ENCODE results near the gene PLA2G12A. TPM values are rescaled to one million over a fixed set of nuclear protein-coding genes. Genes with fewer than 3 reads are reported as not detected.
A peak's percentile ranks its signal among the peaks of the same experiment; 100 is the strongest.

Gene PLA2G12A
- total and polyA plus RNA-seq, 10 of the 15 experiments (the other 5 are each of a cell fraction or from before 2014, with no cell fraction given), result 3.7 to 36.8 (median 15.5) TPM

GRCh38 chr4:109760682-109761081, 30.8 kb upstream of the PLA2G12A start:
- DNase-seq (ENCODE audit: low read depth, low spot score), result no peak

GRCh38 chr4:109755656-109756055, 25.8 kb upstream of the PLA2G12A start:
- SMC1A ChIA-PET (ENCODE audit: uncharacterized antibody, unreplicated experiment), result no interaction called here
- no TSS peak for BruUV-seq (replicated peaks)
- DNase-seq (ENCODE audit: low read depth, low spot score), result no peak
- TF ChIP-seq EGR1 (IDR thresholded peaks at IDR 0.05; ENCODE audit: borderline replicate concordance in 1 of 2, low read depth in 2 of 2, low read length in 2 of 2) (no peak), ZBED1 (IDR thresholded peaks at IDR 0.05; ENCODE audit: borderline replicate concordance) (no peak), SIX5 (IDR thresholded peaks at IDR 0.05; ENCODE audit: low read depth, low read length, severe bottlenecking) (no peak), E4F1 (IDR thresholded peaks at IDR 0.05; ENCODE audit: borderline replicate concordance, partially characterized antibody) (no peak), MTA2 (IDR thresholded peaks at IDR 0.05; ENCODE audit: low read depth) (no peak), SPI1 (IDR thresholded peaks at IDR 0.05; ENCODE audit: borderline replicate concordance, insufficient read depth, low read depth, low read length) (no peak), NFYA (IDR thresholded peaks at IDR 0.05; ENCODE audit: borderline replicate concordance, low read depth, low read length) (no peak), REST (IDR thresholded peaks at IDR 0.05; ENCODE audit: low read depth, low read length) (no peak), RELA (IDR thresholded peaks at IDR 0.05; ENCODE audit: borderline replicate concordance, partially characterized antibody) (no peak), TAF1 (IDR thresholded peaks at IDR 0.05; ENCODE audit: borderline replicate concordance, low read depth, low read length) (no peak), ZNF274 (IDR thresholded peaks at IDR 0.05; ENCODE audit: insufficient read depth, insufficient read length) (no peak)

More at GRCh38 chr4:109760682-109761081, 30.8 kb upstream of the PLA2G12A start:
- Histone ChIP-seq H3K79me2 (ENCODE audit: control insufficient read depth, insufficient read depth, low read length) (no peaks in the 10 kb centered on the region), H3K4me3 (no peak overlapping the region), H3K9ac (ENCODE audit: control insufficient read depth, insufficient read depth, low read length) (no peak overlapping the region), H2AFZ (ENCODE audit: control insufficient read depth, low read depth, low read length) (no peak overlapping the region), H3K4me2 (ENCODE audit: control insufficient read depth, insufficient read depth) (no peak overlapping the region), H3K4me1 (ENCODE audit: control insufficient read depth, insufficient read depth, low read length) (no peaks in the 10 kb centered on the region), H3K9me3 (replicated peaks; ENCODE audit: control insufficient read depth, insufficient read depth, low read length) (no peaks in the 10 kb centered on the region), H3K27me3 (replicated peaks in 1 of 2; ENCODE audit: control insufficient read depth in 2 of 2, insufficient read depth in 2 of 2, low read length in 1 of 2) (no peaks in the 10 kb centered on the region), H3K36me3 (ENCODE audit: control insufficient read depth in 2 of 2, insufficient read depth in 2 of 2, low read length in 1 of 2) (no peaks in the 10 kb centered on the region), H4K20me1 (ENCODE audit: control insufficient read depth, insufficient read depth) (no peaks in the 10 kb centered on the region), H3K27ac (ENCODE audit: control insufficient read depth, insufficient read depth) (no peak overlapping the region)
- in situ Hi-C loops (cut with MboI), result no loop called here
- FAIRE-seq, result peak; percentile 65
- no TSS peak for BruUV-seq (replicated peaks)
- TF ChIP-seq CHD2 (IDR thresholded peaks at IDR 0.05; ENCODE audit: borderline replicate concordance, low read depth, low read length) (no peak), NR2F1 (conservative IDR thresholded peaks at IDR 0.05) (0 out of 2 replicates have a peak, but pooled peaks have one; percentile 15)
- RAD21 ChIA-PET (ENCODE audit: unreplicated experiment), result no interaction called here
- WGBS (ENCODE audit: insufficient coverage, insufficient replicate concordance, low lambda C conversion rate, missing lambda C conversion rate), result 2% methylated on average over 2 of the region's 2 CpGs
- peak; percentile 44; the same call in 2 of the 3 replicates for ATAC-seq
- CTCF ChIA-PET, result no interaction called here
- intact Hi-C loops (cut with micrococcal nuclease; ENCODE audit: unreplicated experiment), result no loop called here
- SMC1A ChIA-PET (ENCODE audit: uncharacterized antibody, unreplicated experiment), result no interaction called here
- POLR2A ChIA-PET, result no interaction called here

More at GRCh38 chr4:109755656-109756055, 25.8 kb upstream of the PLA2G12A start:
- H3K27me3 ChIP-seq (replicated peaks in 1 of 2; ENCODE audit: control insufficient read depth in 2 of 2, insufficient read depth in 2 of 2, low read length in 1 of 2), result no peaks in the 10 kb centered on the region
- POLR2A ChIA-PET, result no interaction called here
- H3K79me2 ChIP-seq (ENCODE audit: control insufficient read depth, insufficient read depth, low read length), result no peaks in the 10 kb centered on the region
- WGBS (ENCODE audit: insufficient coverage, insufficient replicate concordance, low lambda C conversion rate, missing lambda C conversion rate), result 18% methylated on average over 3 of the region's 3 CpGs
- intact Hi-C loops (cut with micrococcal nuclease; ENCODE audit: unreplicated experiment) (no loop called here), in situ Hi-C loops (cut with MboI) (no loop called here)
- H3K27ac ChIP-seq (ENCODE audit: control insufficient read depth, insufficient read depth), result no peak overlapping the region
- no peaks in the 10 kb centered on the region for H3K9me3 ChIP-seq (replicated peaks; ENCODE audit: control insufficient read depth, insufficient read depth, low read length)
- no peak overlapping the region for H2AFZ ChIP-seq (ENCODE audit: control insufficient read depth, low read depth, low read length)
- H4K20me1 ChIP-seq (ENCODE audit: control insufficient read depth, insufficient read depth), result no peaks in the 10 kb centered on the region
- CTCF ChIA-PET, result interaction anchor here (0.7 kb wide), 1 partner anchor 14 kb away, joined by 4 read pairs; no protein-coding TSS in a partner anchor
- H3K36me3 ChIP-seq (ENCODE audit: control insufficient read depth in 2 of 2, insufficient read depth in 2 of 2, low read length in 1 of 2), result no peaks in the 10 kb centered on the region
- no peak overlapping the region for H3K4me3 ChIP-seq
- no peak overlapping the region for H3K9ac ChIP-seq (ENCODE audit: control insufficient read depth, insufficient read depth, low read length)
- RAD21 ChIA-PET (ENCODE audit: unreplicated experiment), result no interaction called here
- FAIRE-seq (no peak), ATAC-seq (no peak)
- no peak overlapping the region for H3K4me2 ChIP-seq (ENCODE audit: control insufficient read depth, insufficient read depth)
- no peaks in the 10 kb centered on the region for H3K4me1 ChIP-seq (ENCODE audit: control insufficient read depth, insufficient read depth, low read length)
